Endothelial cell of umbilical vein (primary cell): Measurements from ENCODE around the gene FST. TPM values are rescaled to one million over a fixed set of nuclear protein-coding genes. Genes with fewer than 3 reads are reported as not detected.

ENCODE experiments used
- BruUV-seq: library from RNA; stranded (reverse); fragments of 400-500 nt; replicated peaks from 2 replicates; lab custom pipeline; 2021; lab: Mats Ljungman, UMichigan
- CTCF ChIA-PET: fragments of 300-600, 350-600 bp; sonication (Branson Sonifier 250); formaldehyde crosslinking; loops from one replicate; lab custom pipeline; 2021; ENCODE audit warnings: antibody characterized with exemption, inconsistent platforms; lab: Charles Lee
- POLR2A ChIA-PET: fragments of 300-600, 350-600 bp; sonication (Branson Sonifier 250); formaldehyde crosslinking; loops from one replicate; lab custom pipeline; 2021; ENCODE audit warnings: antibody characterized with exemption, inconsistent platforms; lab: Charles Lee
- DNase-seq: peaks from one replicate; pipeline ENCODE4 v3.0.0-alpha.2; 2011; ENCODE audit warnings: low read depth, low spot score
- FAIRE-seq: peaks from 2 replicates; lab custom pipeline; 2011; peaks lifted over from hg19 to GRCh38; lab: Jason Lieb, UNC
- H2AFZ ChIP-seq: 2 replicates; pipeline ENCODE4 v1.6.0; 2012; ENCODE audit warnings: low read depth, low read length, control low read depth, inconsistent platforms
- H3K27ac ChIP-seq: 2 replicates; pipeline ENCODE4 v1.5.1; 2011; ENCODE audit warnings: low read depth, mild to moderate bottlenecking, control low read depth, low read length, moderate library complexity; ENCODE audit not compliant: insufficient read depth
- H3K27me3 ChIP-seq, 2 experiments: 2 replicates each; pipeline versions ENCODE4 v1.6.0 to v1.6.1; 2011; ENCODE audit warnings: low read length in 2 of 2, mixed read lengths in 1 of 2; ENCODE audit not compliant: control insufficient read depth in 2 of 2, insufficient read depth in 2 of 2
- H3K36me3 ChIP-seq, 2 experiments: 2 replicates in 1 of 2; 3 replicates in 1 of 2; pipeline ENCODE4 v1.5.1; 2011; ENCODE audit warnings: low read length in 2 of 2, mild to moderate bottlenecking in 1 of 2, moderate library complexity in 1 of 2; ENCODE audit not compliant: control insufficient read depth in 2 of 2, insufficient read depth in 2 of 2; ENCODE audit errors: extremely low read depth in 1 of 2
- H3K4me1 ChIP-seq: 3 replicates; pipeline ENCODE4 v1.5.1; 2011; ENCODE audit warnings: mild to moderate bottlenecking, low read length; ENCODE audit not compliant: control insufficient read depth, insufficient read depth; ENCODE audit errors: extremely low read depth
- H3K4me2 ChIP-seq: 2 replicates; pipeline ENCODE4 v1.6.1; 2011; ENCODE audit warnings: low read length, control low read depth, mixed read lengths; ENCODE audit not compliant: insufficient read depth
- H3K4me3 ChIP-seq, 3 experiments: fragments of 200-600 bp in 1 of 3; sonication (generic), shearing (Covaris generic) in 1 of 3; replicated peaks in 1 of 3; 2 replicates each; pipeline ENCODE4 v1.5.1; 2011 to 2016; ENCODE audit warnings: control low read depth in 3 of 3, low read length in 3 of 3, mild to moderate bottlenecking in 2 of 3, inconsistent platforms in 1 of 3, low read depth in 1 of 3, moderate library complexity in 1 of 3; ENCODE audit not compliant: insufficient read depth in 1 of 3
- H3K79me2 ChIP-seq: 2 replicates; pipeline ENCODE4 v1.6.0; 2012; ENCODE audit warnings: low read length, inconsistent platforms; ENCODE audit not compliant: control insufficient read depth, insufficient read depth
- H3K9ac ChIP-seq: replicated peaks from 2 replicates; pipeline ENCODE3; 2011; ENCODE audit warnings: low read length, control low read depth; ENCODE audit not compliant: insufficient read depth; ENCODE audit errors: extremely low read depth
- H3K9me1 ChIP-seq: replicated peaks from 3 replicates; pipeline ENCODE4 v1.6.0; 2011; ENCODE audit warnings: mild to moderate bottlenecking, low read length; ENCODE audit not compliant: control insufficient read depth, insufficient read depth; ENCODE audit errors: extremely low read depth
- H3K9me3 ChIP-seq: replicated peaks from 2 replicates; pipeline ENCODE4 v1.5.1; 2012; ENCODE audit warnings: low read length, inconsistent platforms; ENCODE audit not compliant: control insufficient read depth, insufficient read depth
- H4K20me1 ChIP-seq: replicated peaks from 2 replicates; pipeline ENCODE3; 2011; ENCODE audit warnings: mild to moderate bottlenecking, low read length; ENCODE audit not compliant: control insufficient read depth, insufficient read depth; ENCODE audit errors: extremely low read depth
- CTCF ChIP-seq, 2 donors: IDR thresholded peaks; 1 replicate in 1 of 2; 2 replicates in 1 of 2; pipeline ENCODE4 v1.5.1; 2011; ENCODE audit warnings: low read length in 2 of 2, mild to moderate bottlenecking in 2 of 2, moderate library complexity in 2 of 2, control low read depth in 1 of 2, inconsistent platforms in 1 of 2, low read depth in 1 of 2; ENCODE audit not compliant: insufficient read depth in 1 of 2; ENCODE audit errors: extremely low read depth in 1 of 2
- EZH2 ChIP-seq: IDR thresholded peaks from 2 replicates; pipeline ENCODE4 v1.6.1; 2012; ENCODE audit warnings: borderline replicate concordance, low read depth, mild to moderate bottlenecking, moderate library complexity, low read length, inconsistent platforms; ENCODE audit not compliant: severe bottlenecking
- JUN ChIP-seq: IDR thresholded peaks from 2 replicates; pipeline ENCODE4 v1.6.1; 2011; ENCODE audit warnings: borderline replicate concordance, low read depth; ENCODE audit not compliant: insufficient read length, insufficient read depth
- MAX ChIP-seq: IDR thresholded peaks from 2 replicates; pipeline ENCODE4 v1.6.1; 2011; ENCODE audit not compliant: insufficient read depth, insufficient read length
- MYC ChIP-seq: IDR thresholded peaks from one replicate; pipeline ENCODE4 v1.6.1; 2011; ENCODE audit warnings: mild to moderate bottlenecking, low read depth, low read length
- dilution Hi-C: fragments of 300-500 bp; cut with MboI; formaldehyde crosslinking; loops from one replicate; pipeline ENCODE4 v1.15.0; 2019; ENCODE audit warnings: low sequenced_read_pairs; ENCODE audit not compliant: extremely low pct_ligation_motif_present
- intact Hi-C: fragments of 100-400 bp; cut with micrococcal nuclease; formaldehyde crosslinking; loops from one replicate; pipeline ENCODE4 v1.10.0; 2022
- polyA plus RNA-seq, 4 experiments: library from polyadenylated mRNA; depleted of rRNA in 3 of 4; stranded (reverse) in 3 of 4; unstranded in 1 of 4; fragments of >200 nt; gene quantifications; 2 replicates each; pipeline versions ENCODE4 v1.2.1 to v1.2.3, GENCODE V29; 2011 to 2012; ENCODE audit warnings: missing spikeins in 1 of 4
- total RNA-seq: library from RNA; stranded (reverse); gene quantifications from 2 replicates; pipeline ENCODE4 v1.2.3, GENCODE V29; 2021

FST gene
- total and polyA plus RNA-seq, 2 donors (not counting 3 experiments of a cell fraction or from before 2014, with no cell fraction given) = 20.8 to 46.0 TPM

DNA sequence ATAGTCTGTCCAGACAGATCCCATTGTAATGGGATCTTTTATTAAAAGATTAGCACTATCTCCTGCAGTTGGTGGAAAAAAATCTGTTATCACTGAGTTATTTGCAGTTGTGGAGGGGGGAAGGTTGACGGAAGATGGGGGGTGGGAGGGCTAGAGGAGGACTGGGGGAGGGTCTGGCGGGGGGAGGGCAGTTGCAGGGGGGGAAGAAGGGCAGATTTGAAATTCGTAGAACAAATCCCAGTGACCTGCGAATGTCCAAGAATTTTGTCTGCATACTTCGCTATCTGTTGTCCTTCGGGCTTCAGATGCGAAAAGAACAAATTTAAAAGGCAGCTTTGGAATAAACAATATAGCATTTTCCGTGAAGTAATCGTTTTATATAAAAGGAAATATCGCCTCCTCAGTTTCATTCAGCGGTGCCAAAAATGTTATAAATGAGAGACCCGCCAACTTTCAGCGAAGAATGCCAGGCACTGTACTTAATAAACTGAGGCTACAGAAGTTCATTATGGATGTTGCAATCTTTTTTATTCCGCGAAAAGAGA, 1.3 kb upstream of the FST start:
- POLR2A ChIA-PET = no interaction called here
- dilution Hi-C loops = no loop called here
- Histone ChIP-seq H3K4me1 (peaks cover 20% of the 10 kb centered on the region), H3K27ac (no peak overlapping the region), H3K79me2 (no peaks in the 10 kb centered on the region), H3K4me2 (peak overlapping the region; percentile 82), H3K9ac (peak overlapping the region; percentile 41), H3K4me3 (peak overlapping the region; percentile 44 to 64 (median 54)), H2AFZ (peak overlapping the region; percentile 89), H3K9me3 (no peaks in the 10 kb centered on the region), H3K9me1 (no peaks in the 10 kb centered on the region), H3K27me3 (peaks cover 4 to 39% of the 10 kb centered on the region in 2 experiments), H4K20me1 (no peaks in the 10 kb centered on the region), H3K36me3 (no peaks in the 10 kb centered on the region)
- FAIRE-seq (no peak), DNase-seq (peak; percentile 50)
- intact Hi-C loops = loop anchor here (1.0 to 5.0 kb wide), 4 partner anchors 82 to 750 kb away; partner anchors contain the start of gene NDUFS4
- TF ChIP-seq MAX (no peak), EZH2 (peak; percentile 9)
- CTCF ChIA-PET = no interaction called here
- BruUV-seq = no TSS peak

- peak overlapping the region; percentile 82 for H3K4me2 ChIP-seq
- CTCF ChIA-PET = no interaction called here
- no peak overlapping the region for H3K27ac ChIP-seq
- DNase-seq (no peak), FAIRE-seq (no peak)
- TSS peak; percentile 66 for BruUV-seq
- no peaks in the 10 kb centered on the region for H3K9me1 ChIP-seq
- peaks cover 20% of the 10 kb centered on the region for H3K4me1 ChIP-seq
- POLR2A ChIA-PET = no interaction called here
- peak overlapping the region; percentile 79 for H2AFZ ChIP-seq
- peak overlapping the region; percentile 41 for H3K9ac ChIP-seq
- no peaks in the 10 kb centered on the region for H3K36me3 ChIP-seq
- H3K79me2 ChIP-seq = no peaks in the 10 kb centered on the region
- H3K9me3 ChIP-seq = no peaks in the 10 kb centered on the region
- intact Hi-C loops = loop anchor here (1.0 to 5.0 kb wide), 5 partner anchors 81 to 831 kb away; partner anchors contain the start of genes ARL15 and NDUFS4
- H3K4me3 ChIP-seq = peak overlapping the region; percentile 54 to 82 (median 71)
- dilution Hi-C loops = no loop called here
- no peaks in the 10 kb centered on the region for H4K20me1 ChIP-seq
- peaks cover 4 to 42% of the 10 kb centered on the region in 2 experiments for H3K27me3 ChIP-seq
- TF ChIP-seq MYC (no peak), EZH2 (peak; percentile 19), JUN (no peak), MAX (no peak), CTCF (IDR thresholded peaks at IDR 0.05; ENCODE audit: extremely low read depth in 1 of 2, insufficient read depth in 1 of 2, low read depth in 1 of 2, low read length in 2 of 2) (no peak)
These were observed 626 bp upstream of the FST start for GRCh38 chr5:53479590-53480415.
